ENCODE measurements around the gene DOK7.

Gene DOK7

GRCh38 chr4:3445111-3445820, 17.8 kb upstream of the DOK7 start:
- no peaks in the 10 kb centered on the region for H3K36me3 ChIP-seq (ENCODE audit: low read depth)
- DNase-seq (ENCODE audit: low spot score) (no peak), ATAC-seq (ENCODE audit: low read depth) (no peak)
- H3K4me3 ChIP-seq (ENCODE audit: severe bottlenecking), result no peak overlapping the region
- TF ChIP-seq, protein P1, sequence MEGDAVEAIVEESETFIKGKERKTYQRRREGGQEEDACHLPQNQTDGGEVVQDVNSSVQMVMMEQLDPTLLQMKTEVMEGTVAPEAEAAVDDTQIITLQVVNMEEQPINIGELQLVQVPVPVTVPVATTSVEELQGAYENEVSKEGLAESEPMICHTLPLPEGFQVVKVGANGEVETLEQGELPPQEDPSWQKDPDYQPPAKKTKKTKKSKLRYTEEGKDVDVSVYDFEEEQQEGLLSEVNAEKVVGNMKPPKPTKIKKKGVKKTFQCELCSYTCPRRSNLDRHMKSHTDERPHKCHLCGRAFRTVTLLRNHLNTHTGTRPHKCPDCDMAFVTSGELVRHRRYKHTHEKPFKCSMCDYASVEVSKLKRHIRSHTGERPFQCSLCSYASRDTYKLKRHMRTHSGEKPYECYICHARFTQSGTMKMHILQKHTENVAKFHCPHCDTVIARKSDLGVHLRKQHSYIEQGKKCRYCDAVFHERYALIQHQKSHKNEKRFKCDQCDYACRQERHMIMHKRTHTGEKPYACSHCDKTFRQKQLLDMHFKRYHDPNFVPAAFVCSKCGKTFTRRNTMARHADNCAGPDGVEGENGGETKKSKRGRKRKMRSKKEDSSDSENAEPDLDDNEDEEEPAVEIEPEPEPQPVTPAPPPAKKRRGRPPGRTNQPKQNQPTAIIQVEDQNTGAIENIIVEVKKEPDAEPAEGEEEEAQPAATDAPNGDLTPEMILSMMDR (IDR thresholded peaks at IDR 0.05; ENCODE audit: poor library complexity, severe bottlenecking), result no peak
- no peaks in the 10 kb centered on the region for H3K9me3 ChIP-seq (ENCODE audit: severe bottlenecking)
- no peaks in the 10 kb centered on the region for H3K27me3 ChIP-seq (ENCODE audit: insufficient read depth, poor library complexity, severe bottlenecking)
- no peak overlapping the region for H3K27ac ChIP-seq (ENCODE audit: poor library complexity, severe bottlenecking)
- H3K4me1 ChIP-seq (ENCODE audit: insufficient read depth, poor library complexity, severe bottlenecking), result peaks cover 5% of the 10 kb centered on the region

- Histone ChIP-seq H3K4me1 (ENCODE audit: insufficient read depth, poor library complexity, severe bottlenecking) (peaks cover 1% of the 10 kb centered on the region), H3K36me3 (ENCODE audit: low read depth) (no peaks in the 10 kb centered on the region), H3K27ac (ENCODE audit: poor library complexity, severe bottlenecking) (no peak overlapping the region), H3K27me3 (ENCODE audit: insufficient read depth, poor library complexity, severe bottlenecking) (no peaks in the 10 kb centered on the region), H3K4me3 (ENCODE audit: severe bottlenecking) (no peak overlapping the region), H3K9me3 (ENCODE audit: severe bottlenecking) (no peaks in the 10 kb centered on the region)
- DNase-seq (ENCODE audit: low spot score), result no peak
- ATAC-seq (ENCODE audit: low read depth), result no peak
- TF ChIP-seq, protein P1 (IDR thresholded peaks at IDR 0.05; ENCODE audit: poor library complexity, severe bottlenecking), result no peak
These were observed 17.1 kb upstream of the DOK7 start for GRCh38 chr4:3445829-3446545.

GRCh38 chr4:3446631-3447320, 16.3 kb upstream of the DOK7 start:
- DNase-seq (ENCODE audit: low spot score), result no peak
- TF ChIP-seq, protein P1 (IDR thresholded peaks at IDR 0.05; ENCODE audit: poor library complexity, severe bottlenecking), result no peak
- no peaks in the 10 kb centered on the region for H3K27me3 ChIP-seq (ENCODE audit: insufficient read depth, poor library complexity, severe bottlenecking)
- no peak overlapping the region for H3K4me3 ChIP-seq (ENCODE audit: severe bottlenecking)
- no peaks in the 10 kb centered on the region for H3K9me3 ChIP-seq (ENCODE audit: severe bottlenecking)
- no peak overlapping the region for H3K27ac ChIP-seq (ENCODE audit: poor library complexity, severe bottlenecking)
- H3K36me3 ChIP-seq (ENCODE audit: low read depth), result no peaks in the 10 kb centered on the region
- ATAC-seq (ENCODE audit: low read depth), result no peak
- peaks cover under 1% of the 10 kb centered on the region for H3K4me1 ChIP-seq (ENCODE audit: insufficient read depth, poor library complexity, severe bottlenecking)

DNA sequence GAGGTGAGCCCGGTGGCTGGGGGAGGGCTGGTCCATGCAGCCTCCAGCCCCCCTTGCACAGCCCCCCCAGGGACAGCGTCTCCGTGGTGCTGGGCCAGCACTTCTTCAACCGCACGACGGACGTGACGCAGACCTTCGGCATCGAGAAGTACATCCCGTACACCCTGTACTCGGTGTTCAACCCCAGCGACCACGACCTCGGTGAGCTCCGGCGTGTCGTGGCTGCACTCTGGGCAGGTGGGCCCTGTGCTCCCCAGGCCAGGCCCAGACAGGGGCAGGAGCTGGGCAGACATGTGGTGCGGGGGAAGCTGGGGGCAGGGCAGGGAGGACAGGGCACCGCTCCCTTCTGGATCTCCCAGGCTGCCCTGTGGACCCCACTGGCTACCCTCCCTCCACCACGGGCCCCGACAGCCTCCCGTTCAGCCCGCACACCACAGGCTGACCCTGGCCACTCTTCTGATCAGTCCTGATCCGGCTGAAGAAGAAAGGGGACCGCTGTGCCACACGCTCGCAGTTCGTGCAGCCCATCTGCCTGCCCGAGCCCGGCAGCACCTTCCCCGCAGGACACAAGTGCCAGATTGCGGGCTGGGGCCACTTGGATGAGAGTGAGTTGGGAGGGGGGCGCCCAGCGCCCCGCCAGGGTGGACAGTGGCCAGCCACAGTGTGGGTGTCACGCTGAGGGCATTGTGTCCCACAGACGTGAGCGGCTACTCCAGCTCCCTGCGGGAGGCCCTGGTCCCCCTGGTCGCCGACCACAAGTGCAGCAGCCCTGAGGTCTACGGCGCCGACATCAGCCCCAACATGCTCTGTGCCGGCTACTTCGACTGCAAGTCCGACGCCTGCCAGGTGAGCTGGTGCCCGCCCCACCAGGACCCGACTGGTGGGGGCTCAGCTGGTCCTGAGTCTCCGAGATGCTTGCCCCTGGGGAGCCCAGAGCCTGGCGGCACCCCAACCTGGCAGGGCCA, 15.4 kb upstream of the DOK7 start:
- Histone ChIP-seq H3K4me3 (ENCODE audit: severe bottlenecking) (no peak overlapping the region), H3K9me3 (ENCODE audit: severe bottlenecking) (no peaks in the 10 kb centered on the region), H3K36me3 (ENCODE audit: low read depth) (no peaks in the 10 kb centered on the region), H3K27me3 (ENCODE audit: insufficient read depth, poor library complexity, severe bottlenecking) (no peaks in the 10 kb centered on the region), H3K4me1 (ENCODE audit: insufficient read depth, poor library complexity, severe bottlenecking) (peaks cover 4% of the 10 kb centered on the region), H3K27ac (ENCODE audit: poor library complexity, severe bottlenecking) (no peak overlapping the region)
- DNase-seq (ENCODE audit: low spot score) (no peak), ATAC-seq (ENCODE audit: low read depth) (no peak)
- TF ChIP-seq, protein P1 (IDR thresholded peaks at IDR 0.05; ENCODE audit: poor library complexity, severe bottlenecking), result no peak

Data from RWPE2 (cell line).